ENCODE data around the gene TRPM8.

The TRPM8 gene

GRCh38 chr2:233976690-233977294 is 59.6 kb downstream of the TRPM8 start:
- DNase-seq, result peak; percentile 68

- DNase-seq, result no peak
Measured at GRCh38 chr2:233977296-233977837, 60.2 kb downstream of the TRPM8 start.

GRCh38 chr2:233979748-233980147 is 62.6 kb downstream of the TRPM8 start:
- no peak for DNase-seq

GRCh38 chr2:233980955-233981561 is 63.9 kb downstream of the TRPM8 start:
- peak; percentile 92 for DNase-seq

GRCh38 chr2:233981574-233982420 is 64.6 kb downstream of the TRPM8 start:
- no peak for DNase-seq

GRCh38 chr2:233982421-233983121 is 65.4 kb downstream of the TRPM8 start:
- DNase-seq, result no peak

GRCh38 chr2:233983445-233983844 is 66.3 kb downstream of the TRPM8 start:
- DNase-seq, result no peak

GRCh38 chr2:233988581-233988980 is 71.4 kb downstream of the TRPM8 start:
- DNase-seq, result no peak

GRCh38 chr2:233989221-233989858 is 72.2 kb downstream of the TRPM8 start:
- DNase-seq, result peak; percentile 95

- DNase-seq, result no peak
Measured at GRCh38 chr2:233990261-233990798, 73.2 kb downstream of the TRPM8 start.

- no peak for DNase-seq
Measured at GRCh38 chr2:233991196-233991595, 74.0 kb downstream of the TRPM8 start.

GRCh38 chr2:233992513-233993217 is 75.5 kb downstream of the TRPM8 start:
- no peak for DNase-seq

GRCh38 chr2:233993461-233993860 is 76.3 kb downstream of the TRPM8 start:
- DNase-seq, result no peak

GRCh38 chr2:233994151-233994550 is 77.0 kb downstream of the TRPM8 start:
- DNase-seq, result no peak

GRCh38 chr2:233996000-233996399 is 78.8 kb downstream of the TRPM8 start:
- no peak for DNase-seq

GRCh38 chr2:233996461-233996860 is 79.3 kb downstream of the TRPM8 start:
- no peak for DNase-seq

GRCh38 chr2:233997707-233998106 is 80.5 kb downstream of the TRPM8 start:
- no peak for DNase-seq

- DNase-seq, result no peak
Measured at GRCh38 chr2:233999182-233999581, 82.0 kb downstream of the TRPM8 start.

- no peak for DNase-seq
Measured at GRCh38 chr2:234001380-234002160, 84.4 kb downstream of the TRPM8 start.

GRCh38 chr2:234002281-234002680 is 85.1 kb downstream of the TRPM8 start:
- no peak for DNase-seq

Data from NCI-H1436 treated with DMSO at 0.1 percent for 48 hours (cell line).